GM12865 (cell line): ENCODE results near the gene NFE2L2.
"Not testable (repeated sequence)": the region's sequence is repeated elsewhere in the genome, so short reads cannot be mapped to it uniquely, and the experiment has no call there.

Source experiments
- DNase-seq: peaks from one replicate; pipeline ENCODE4 v3.0.0; 2010; ENCODE audit warnings: low read depth
- H3K4me3 ChIP-seq: 2 replicates; pipeline ENCODE4 v1.5.1; 2011; ENCODE audit warnings: mild to moderate bottlenecking, low read depth, low read length, control low read depth
- CTCF ChIP-seq: IDR thresholded peaks from 2 replicates; pipeline ENCODE4 v1.5.1; 2011; ENCODE audit warnings: low read length, control low read depth, low read depth, inconsistent platforms; ENCODE audit not compliant: insufficient read depth; ENCODE audit errors: missing control alignments

The NFE2L2 gene

DNA sequence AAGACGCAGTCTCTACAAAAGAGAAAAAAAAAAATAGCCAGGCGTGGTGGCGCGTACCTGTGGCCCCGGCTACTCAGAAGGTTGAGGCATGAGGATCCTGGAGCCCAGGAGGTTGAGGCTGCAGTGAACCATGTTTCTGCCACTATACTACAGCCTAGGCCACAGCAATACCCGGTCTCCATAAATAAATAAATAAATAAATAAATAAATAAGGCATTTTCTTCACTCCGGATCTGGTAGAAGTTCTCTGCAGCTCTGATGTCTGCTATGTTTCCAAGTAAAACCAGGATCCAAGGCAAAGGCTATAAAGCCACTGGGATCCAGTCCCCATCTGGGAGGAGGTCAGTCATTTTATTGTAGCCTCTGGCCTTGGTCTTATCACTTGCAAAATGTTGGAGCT, 15.5 kb downstream of the NFE2L2 start:
- DNase-seq = no peak
- TF ChIP-seq CTCF = no peak
- H3K4me3 ChIP-seq = no peak overlapping the region

GRCh38 chr2:177247693-177248262, 16.7 kb downstream of the NFE2L2 start:
- no peak for DNase-seq
- no peak for TF ChIP-seq CTCF
- no peak overlapping the region for H3K4me3 ChIP-seq

DNA sequence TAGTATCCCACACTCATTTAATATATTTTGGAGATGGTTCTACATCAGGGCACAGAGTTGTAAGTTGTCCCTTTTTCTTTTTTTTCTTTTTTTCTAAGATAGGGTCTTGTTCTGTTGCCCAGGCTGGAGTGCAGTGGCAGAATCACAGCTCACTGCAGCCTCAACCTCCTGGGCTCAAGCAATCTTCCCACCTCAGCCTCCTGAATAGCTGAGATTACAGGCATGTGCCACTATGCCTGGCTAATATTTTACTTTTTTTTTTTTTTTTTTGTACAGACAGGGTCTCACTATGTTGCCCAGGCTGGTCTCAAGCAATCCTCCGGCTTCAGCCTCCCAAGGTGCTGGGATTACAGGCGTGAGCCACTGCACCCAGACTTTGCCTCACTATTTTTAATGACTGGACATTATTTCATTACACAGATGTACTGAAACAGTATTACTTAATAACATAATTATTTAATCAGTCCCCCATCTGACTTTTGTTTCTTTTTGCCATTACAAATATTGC, 17.9 kb downstream of the NFE2L2 start:
- not testable (repeated sequence) for H3K4me3 ChIP-seq, DNase-seq

DNA sequence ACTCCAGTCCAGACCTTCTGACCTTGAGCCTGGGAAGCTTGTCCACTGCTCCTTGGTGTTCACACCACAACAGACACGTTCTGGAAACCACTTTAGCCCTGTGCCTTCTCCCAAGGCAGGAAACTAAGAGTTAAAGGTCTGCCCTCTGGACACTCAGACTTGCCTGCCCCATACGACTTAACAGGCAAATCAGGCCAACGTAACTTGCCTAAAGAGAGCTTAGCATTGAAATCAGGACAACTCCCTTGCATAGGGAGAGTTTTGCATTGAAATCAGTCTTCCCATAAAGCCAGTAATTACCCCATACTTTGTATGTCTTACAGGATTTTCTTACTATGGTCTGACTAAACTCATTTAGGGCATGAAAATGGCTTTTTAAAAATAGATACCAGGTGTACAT, 18.5 kb downstream of the NFE2L2 start:
- DNase-seq = no peak
- no peak overlapping the region for H3K4me3 ChIP-seq
- no peak for TF ChIP-seq CTCF

DNA sequence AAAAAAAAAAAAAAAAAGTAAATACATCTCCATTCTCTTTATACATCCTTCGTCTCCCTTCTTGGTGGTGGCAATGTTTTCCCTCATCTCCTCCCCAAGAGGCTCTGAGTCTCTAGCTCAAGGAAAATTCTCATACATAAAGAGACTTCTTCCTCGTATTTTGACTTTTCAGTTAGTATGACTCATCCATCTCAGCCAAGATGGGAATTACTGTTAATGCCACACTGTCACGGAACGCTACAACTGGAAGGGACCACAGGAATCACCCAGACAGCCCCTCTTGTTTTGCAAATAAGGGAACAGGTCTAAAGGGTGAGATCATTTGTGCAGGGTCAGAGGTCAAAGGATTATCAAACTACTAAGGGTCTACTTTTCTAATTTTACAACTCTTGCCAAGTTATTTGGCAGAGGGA, 19.5 kb downstream of the NFE2L2 start:
- DNase-seq = no peak
- H3K4me3 ChIP-seq = no peak overlapping the region
- TF ChIP-seq CTCF = no peak

DNA sequence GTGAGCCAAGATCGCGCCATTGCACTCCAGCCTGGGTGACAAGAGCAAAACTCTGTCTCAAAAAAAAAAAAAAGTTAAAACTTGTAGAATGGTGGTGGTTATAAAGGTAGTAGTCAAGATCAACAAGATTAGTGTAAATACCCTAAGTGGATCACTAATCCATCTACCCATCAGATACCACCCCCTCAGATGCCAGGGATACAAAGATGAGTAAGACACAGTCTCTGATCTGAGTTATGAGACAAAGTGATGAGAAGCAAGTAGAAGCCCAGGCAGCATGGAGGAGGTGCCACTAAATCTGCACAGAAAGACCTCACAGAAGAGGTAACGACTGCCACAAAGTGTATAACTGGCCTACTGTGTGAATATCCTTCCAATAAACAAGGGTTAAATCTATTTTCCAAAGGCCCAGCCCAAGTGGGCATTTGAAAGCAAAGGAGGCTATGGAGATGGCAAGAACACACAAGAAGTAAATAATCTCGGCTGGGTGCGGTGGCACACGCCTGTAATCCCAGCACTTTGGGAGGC, 20.2 kb downstream of the NFE2L2 start:
- TF ChIP-seq CTCF = no peak
- DNase-seq = no peak
- no peak overlapping the region for H3K4me3 ChIP-seq

- no peak overlapping the region for H3K4me3 ChIP-seq
- DNase-seq = no peak
- TF ChIP-seq CTCF = no peak
Measured at GRCh38 chr2:177243476-177243875, 21.1 kb downstream of the NFE2L2 start.

GRCh38 chr2:177243073-177243472, 21.5 kb downstream of the NFE2L2 start:
- H3K4me3 ChIP-seq = no peak overlapping the region
- no peak for TF ChIP-seq CTCF
- DNase-seq = no peak
